NT2/D1 (cell line): Measurements from ENCODE around the gene SGSM1.

Experiments used
- YY1 ChIP-seq: IDR thresholded peaks from 2 replicates; pipeline ENCODE4 v1.6.1; 2011; ENCODE audit not compliant: insufficient read length, insufficient read depth
- ZNF274 ChIP-seq: IDR thresholded peaks from 2 replicates; pipeline ENCODE4 v1.6.1; 2011; ENCODE audit warnings: mild to moderate bottlenecking, low read depth, low read length

DNA sequence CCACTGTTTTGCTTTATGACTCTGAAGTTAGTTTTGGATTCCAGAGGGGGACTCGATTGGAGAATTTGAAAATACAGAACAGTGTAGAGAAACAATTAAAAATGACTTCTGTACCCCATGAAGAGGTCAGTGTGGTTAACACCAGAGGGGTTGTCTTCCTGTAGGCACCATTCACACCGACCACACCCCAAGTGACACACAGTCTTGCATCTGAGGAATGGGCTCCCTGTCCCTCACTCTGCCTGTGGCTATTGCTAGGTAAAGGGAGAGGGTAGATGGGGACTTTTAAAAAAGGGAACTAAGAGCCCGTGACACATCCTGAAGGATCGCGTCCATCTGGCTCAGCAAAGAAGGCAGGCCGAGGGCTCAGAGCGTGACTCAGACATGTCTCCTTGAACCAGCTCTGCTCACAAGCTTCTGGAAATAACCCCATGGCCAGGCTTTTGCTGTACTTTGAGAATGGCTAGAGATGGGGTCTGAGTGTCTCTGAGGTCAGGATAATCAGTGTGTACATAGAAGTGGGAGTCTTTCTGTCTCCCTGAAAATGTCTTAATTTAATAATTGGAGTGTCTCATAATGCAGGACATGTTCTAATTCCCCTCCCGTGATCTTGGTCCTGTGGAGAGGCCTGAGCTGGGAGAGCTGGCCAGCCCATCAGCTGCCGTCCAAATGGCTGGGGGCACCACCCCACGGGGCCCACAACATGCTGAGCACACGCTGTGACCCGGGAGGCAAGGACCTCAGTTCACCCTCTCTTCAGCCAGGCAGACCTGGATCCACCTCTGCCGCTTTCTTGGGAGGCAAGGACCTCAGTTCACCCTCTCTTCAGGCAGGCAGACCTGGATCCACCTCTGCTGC lies 39.3 kb downstream of the SGSM1 start:
- no peak for TF ChIP-seq ZNF274
- no peak for TF ChIP-seq YY1
